Measurements from ENCODE around the gene ALG1. TPM values are rescaled to one million over a fixed set of nuclear protein-coding genes. Genes with fewer than 3 reads are reported as not detected.

The ALG1 gene
- total and polyA plus RNA-seq, 10 of the 15 experiments (the other 5 are each of a cell fraction or from before 2014, with no cell fraction given) = 1.5 to 43.2 (median 23.8) TPM

DNA sequence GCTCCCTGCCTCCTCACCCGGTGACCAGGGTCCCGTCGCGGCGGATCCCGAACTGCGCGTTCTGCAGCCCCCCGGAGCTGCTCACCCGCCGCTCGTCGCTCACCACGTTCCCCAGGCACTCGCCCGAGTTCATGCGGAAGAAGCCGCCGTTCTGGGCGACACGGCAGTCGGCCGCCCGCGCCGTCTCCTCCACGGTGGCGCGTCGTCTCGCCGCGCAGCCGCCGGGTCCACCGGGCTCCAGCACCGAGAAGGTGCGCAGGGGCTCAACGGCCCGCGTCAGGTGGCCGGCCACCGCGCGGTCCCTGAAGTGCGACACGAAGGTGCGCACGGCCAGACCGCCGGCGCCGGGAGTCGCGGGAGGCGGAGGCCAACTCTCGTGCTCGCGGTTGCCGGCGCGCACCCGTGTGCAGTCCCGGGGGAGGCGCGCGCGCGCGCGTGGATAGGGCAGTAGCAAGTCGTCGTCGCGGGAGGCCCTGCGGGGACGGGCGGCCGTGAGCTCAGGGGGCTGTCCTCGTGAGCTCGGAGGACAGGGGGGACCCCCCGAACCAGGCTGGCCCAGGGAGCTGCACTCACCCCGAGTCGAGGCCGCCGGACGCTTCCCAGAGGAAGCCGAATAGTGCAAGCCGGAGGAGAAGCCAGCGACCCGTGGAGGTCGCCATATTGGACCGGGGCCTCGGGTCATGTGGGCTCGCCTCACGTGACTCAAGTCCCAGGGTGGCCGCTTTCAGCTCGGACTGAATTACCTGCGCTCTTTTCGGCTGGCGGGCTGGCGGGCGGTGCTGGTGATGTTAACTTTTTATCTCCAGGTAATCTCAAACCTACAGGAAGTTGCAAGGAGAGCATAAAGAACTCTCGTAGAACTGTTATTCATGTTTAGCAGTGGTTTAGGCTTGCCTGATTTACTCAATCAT is 38.1 kb upstream of the ALG1 start, which contains the start of gene NAGPA (continued):
- TF ChIP-seq, protein P1, sequence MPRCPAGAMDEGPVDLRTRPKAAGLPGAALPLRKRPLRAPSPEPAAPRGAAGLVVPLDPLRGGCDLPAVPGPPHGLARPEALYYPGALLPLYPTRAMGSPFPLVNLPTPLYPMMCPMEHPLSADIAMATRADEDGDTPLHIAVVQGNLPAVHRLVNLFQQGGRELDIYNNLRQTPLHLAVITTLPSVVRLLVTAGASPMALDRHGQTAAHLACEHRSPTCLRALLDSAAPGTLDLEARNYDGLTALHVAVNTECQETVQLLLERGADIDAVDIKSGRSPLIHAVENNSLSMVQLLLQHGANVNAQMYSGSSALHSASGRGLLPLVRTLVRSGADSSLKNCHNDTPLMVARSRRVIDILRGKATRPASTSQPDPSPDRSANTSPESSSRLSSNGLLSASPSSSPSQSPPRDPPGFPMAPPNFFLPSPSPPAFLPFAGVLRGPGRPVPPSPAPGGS (IDR thresholded peaks at IDR 0.05; ENCODE audit: borderline replicate concordance, insufficient read depth, low read depth, low read length, poor library complexity, severe bottlenecking) = no peak
- TF ChIP-seq SMAD1 (IDR thresholded peaks at IDR 0.05; ENCODE audit: low read depth, partially characterized antibody) = no peak
- TF ChIP-seq NFXL1 (IDR thresholded peaks at IDR 0.05; ENCODE audit: borderline replicate concordance) = no peak
- TF ChIP-seq, protein P2, sequence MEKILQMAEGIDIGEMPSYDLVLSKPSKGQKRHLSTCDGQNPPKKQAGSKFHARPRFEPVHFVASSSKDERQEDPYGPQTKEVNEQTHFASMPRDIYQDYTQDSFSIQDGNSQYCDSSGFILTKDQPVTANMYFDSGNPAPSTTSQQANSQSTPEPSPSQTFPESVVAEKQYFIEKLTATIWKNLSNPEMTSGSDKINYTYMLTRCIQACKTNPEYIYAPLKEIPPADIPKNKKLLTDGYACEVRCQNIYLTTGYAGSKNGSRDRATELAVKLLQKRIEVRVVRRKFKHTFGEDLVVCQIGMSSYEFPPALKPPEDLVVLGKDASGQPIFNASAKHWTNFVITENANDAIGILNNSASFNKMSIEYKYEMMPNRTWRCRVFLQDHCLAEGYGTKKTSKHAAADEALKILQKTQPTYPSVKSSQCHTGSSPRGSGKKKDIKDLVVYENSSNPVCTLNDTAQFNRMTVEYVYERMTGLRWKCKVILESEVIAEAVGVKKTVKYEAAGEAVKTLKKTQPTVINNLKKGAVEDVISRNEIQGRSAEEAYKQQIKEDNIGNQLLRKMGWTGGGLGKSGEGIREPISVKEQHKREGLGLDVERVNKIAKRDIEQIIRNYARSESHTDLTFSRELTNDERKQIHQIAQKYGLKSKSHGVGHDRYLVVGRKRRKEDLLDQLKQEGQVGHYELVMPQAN (conservative IDR thresholded peaks at IDR 0.05) = peak; percentile 97
- TF ChIP-seq YBX1 (IDR thresholded peaks at IDR 0.05) = no peak
- TF ChIP-seq ZNF384 (IDR thresholded peaks at IDR 0.05; ENCODE audit: borderline replicate concordance, low read depth, low read length) = no peak
- TF ChIP-seq CREM (IDR thresholded peaks at IDR 0.05; ENCODE audit: low read depth) = peak; percentile 38; the same call in 1 of the 2 replicates
- TF ChIP-seq WRNIP1 (IDR thresholded peaks at IDR 0.05; ENCODE audit: borderline replicate concordance, low read depth, low read length) = no peak
- TF ChIP-seq, protein P3, sequence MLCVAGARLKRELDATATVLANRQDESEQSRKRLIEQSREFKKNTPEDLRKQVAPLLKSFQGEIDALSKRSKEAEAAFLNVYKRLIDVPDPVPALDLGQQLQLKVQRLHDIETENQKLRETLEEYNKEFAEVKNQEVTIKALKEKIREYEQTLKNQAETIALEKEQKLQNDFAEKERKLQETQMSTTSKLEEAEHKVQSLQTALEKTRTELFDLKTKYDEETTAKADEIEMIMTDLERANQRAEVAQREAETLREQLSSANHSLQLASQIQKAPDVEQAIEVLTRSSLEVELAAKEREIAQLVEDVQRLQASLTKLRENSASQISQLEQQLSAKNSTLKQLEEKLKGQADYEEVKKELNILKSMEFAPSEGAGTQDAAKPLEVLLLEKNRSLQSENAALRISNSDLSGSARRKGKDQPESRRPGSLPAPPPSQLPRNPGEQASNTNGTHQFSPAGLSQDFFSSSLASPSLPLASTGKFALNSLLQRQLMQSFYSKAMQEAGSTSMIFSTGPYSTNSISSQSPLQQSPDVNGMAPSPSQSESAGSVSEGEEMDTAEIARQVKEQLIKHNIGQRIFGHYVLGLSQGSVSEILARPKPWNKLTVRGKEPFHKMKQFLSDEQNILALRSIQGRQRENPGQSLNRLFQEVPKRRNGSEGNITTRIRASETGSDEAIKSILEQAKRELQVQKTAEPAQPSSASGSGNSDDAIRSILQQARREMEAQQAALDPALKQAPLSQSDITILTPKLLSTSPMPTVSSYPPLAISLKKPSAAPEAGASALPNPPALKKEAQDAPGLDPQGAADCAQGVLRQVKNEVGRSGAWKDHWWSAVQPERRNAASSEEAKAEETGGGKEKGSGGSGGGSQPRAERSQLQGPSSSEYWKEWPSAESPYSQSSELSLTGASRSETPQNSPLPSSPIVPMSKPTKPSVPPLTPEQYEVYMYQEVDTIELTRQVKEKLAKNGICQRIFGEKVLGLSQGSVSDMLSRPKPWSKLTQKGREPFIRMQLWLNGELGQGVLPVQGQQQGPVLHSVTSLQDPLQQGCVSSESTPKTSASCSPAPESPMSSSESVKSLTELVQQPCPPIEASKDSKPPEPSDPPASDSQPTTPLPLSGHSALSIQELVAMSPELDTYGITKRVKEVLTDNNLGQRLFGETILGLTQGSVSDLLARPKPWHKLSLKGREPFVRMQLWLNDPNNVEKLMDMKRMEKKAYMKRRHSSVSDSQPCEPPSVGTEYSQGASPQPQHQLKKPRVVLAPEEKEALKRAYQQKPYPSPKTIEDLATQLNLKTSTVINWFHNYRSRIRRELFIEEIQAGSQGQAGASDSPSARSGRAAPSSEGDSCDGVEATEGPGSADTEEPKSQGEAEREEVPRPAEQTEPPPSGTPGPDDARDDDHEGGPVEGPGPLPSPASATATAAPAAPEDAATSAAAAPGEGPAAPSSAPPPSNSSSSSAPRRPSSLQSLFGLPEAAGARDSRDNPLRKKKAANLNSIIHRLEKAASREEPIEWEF (IDR thresholded peaks at IDR 0.05; ENCODE audit: insufficient replicate concordance, low read depth, low read length) = no peak
- no peak; the same call in 1 of the 2 replicates for TF ChIP-seq MTA3 (IDR thresholded peaks at IDR 0.05; ENCODE audit: borderline replicate concordance, low read length)
- TF ChIP-seq CHD2 (IDR thresholded peaks at IDR 0.05; ENCODE audit: borderline replicate concordance, low read depth, low read length) = no peak
- 0 out of 2 replicates have a peak, but pooled peaks have one; percentile 22 for TF ChIP-seq IRF4 (IDR thresholded peaks at IDR 0.05; ENCODE audit: low read depth, low read length)

Measured in GM12878 (cell line).